Choroid plexus epithelial cell (primary cell): ENCODE results near the gene TCERG1L.
A peak's percentile ranks its signal among the peaks of the same experiment; 100 is the strongest.

Experiments used
- DNase-seq: peaks from one replicate; pipeline ENCODE4 v3.0.0-alpha.2; 2010; ENCODE audit warnings: low read depth
- H3K4me3 ChIP-seq: 2 replicates; pipeline ENCODE4 v1.5.1; 2011; ENCODE audit warnings: low read depth, mild to moderate bottlenecking, control low read depth, low read length, moderate library complexity
- CTCF ChIP-seq: conservative IDR thresholded peaks from 2 replicates; pipeline ENCODE4 v1.5.1; 2011; ENCODE audit warnings: low read depth, mild to moderate bottlenecking, control low read depth, inconsistent platforms, low read length, moderate library complexity

Gene TCERG1L

GRCh38 chr10:131316321-131317075, 5.0 kb upstream of the TCERG1L start:
- TF ChIP-seq CTCF, result no peak
- DNase-seq, result no peak
- H3K4me3 ChIP-seq, result no peak overlapping the region

GRCh38 chr10:131315344-131315743, 3.8 kb upstream of the TCERG1L start:
- no peak for TF ChIP-seq CTCF
- H3K4me3 ChIP-seq, result no peak overlapping the region
- DNase-seq, result peak; percentile 1

GRCh38 chr10:131314799-131315198, 3.3 kb upstream of the TCERG1L start:
- H3K4me3 ChIP-seq, result no peak overlapping the region
- no peak for DNase-seq
- TF ChIP-seq CTCF, result no peak

- H3K4me3 ChIP-seq, result no peak overlapping the region
- DNase-seq, result no peak
- no peak for TF ChIP-seq CTCF
Observed at GRCh38 chr10:131314148-131314547, 2.6 kb upstream of the TCERG1L start.

GRCh38 chr10:131313377-131313776, 1.9 kb upstream of the TCERG1L start:
- H3K4me3 ChIP-seq, result no peak overlapping the region
- DNase-seq, result no peak
- TF ChIP-seq CTCF, result no peak

GRCh38 chr10:131312478-131312836, 936 bp upstream of the TCERG1L start:
- no peak overlapping the region for H3K4me3 ChIP-seq
- TF ChIP-seq CTCF, result no peak
- DNase-seq, result no peak

- TF ChIP-seq CTCF, result no peak
- no peak for DNase-seq
- no peak overlapping the region for H3K4me3 ChIP-seq
Observed at GRCh38 chr10:131311402-131311660, 190 bp downstream of the TCERG1L start.
